DOHH2 (cell line): ENCODE results near the gene CMIP.

Experiments
- H3F3A ChIP-seq: fragments of 200-600 bp; sonication (generic), shearing (Covaris generic); 2 replicates; pipeline ENCODE4 v1.6.0; 2016; ENCODE audit warnings: antibody characterized with exemption, mild to moderate bottlenecking; ENCODE audit not compliant: control insufficient read depth, insufficient read depth
- H3K27ac ChIP-seq: fragments of 200-600 bp; sonication (generic); 2 replicates; pipeline ENCODE4 v1.5.1; 2014; ENCODE audit warnings: low read depth, mild to moderate bottlenecking, low read length, moderate library complexity
- H3K27me3 ChIP-seq: fragments of 200-600 bp; sonication (generic); 2 replicates; pipeline ENCODE4 v1.6.1; 2014; ENCODE audit warnings: mild to moderate bottlenecking, low read length, mixed read lengths; ENCODE audit not compliant: control insufficient read depth
- H3K36me3 ChIP-seq: fragments of 200-600 bp; sonication (generic); 2 replicates; pipeline ENCODE4 v1.6.1; 2014; ENCODE audit warnings: mild to moderate bottlenecking, low read length, moderate library complexity, mixed read lengths; ENCODE audit not compliant: control insufficient read depth
- H3K4me1 ChIP-seq: fragments of 200-600 bp; sonication (generic); 2 replicates; pipeline ENCODE4 v1.6.1; 2014; ENCODE audit warnings: mild to moderate bottlenecking, low read length, mixed read lengths; ENCODE audit not compliant: control insufficient read depth
- H3K4me2 ChIP-seq: fragments of 200-600 bp; sonication (generic); 2 replicates; pipeline ENCODE4 v1.6.0; 2014; ENCODE audit warnings: mild to moderate bottlenecking, low read length, moderate library complexity
- H3K4me3 ChIP-seq: fragments of 200-600 bp; sonication (generic); 2 replicates; pipeline ENCODE4 v1.5.1; 2014; ENCODE audit warnings: mild to moderate bottlenecking, low read length, mixed read lengths
- H3K79me2 ChIP-seq: fragments of 200-600 bp; sonication (generic); 2 replicates; pipeline ENCODE4 v1.6.1; 2014; ENCODE audit warnings: mild to moderate bottlenecking, low read length, mixed read lengths; ENCODE audit not compliant: control insufficient read depth
- H3K9me2 ChIP-seq: fragments of 200-600 bp; sonication (generic); replicated peaks from 2 replicates; pipeline ENCODE4 v1.6.1; 2014; ENCODE audit warnings: mild to moderate bottlenecking, low read length, mixed read lengths; ENCODE audit not compliant: control insufficient read depth
- H3K9me3 ChIP-seq: fragments of 200-600 bp; sonication (generic); 2 replicates; pipeline ENCODE4 v1.6.1; 2014; ENCODE audit warnings: antibody characterized with exemption, low read length, mixed read lengths; ENCODE audit not compliant: control insufficient read depth, insufficient read depth
- H4K20me1 ChIP-seq: fragments of 200-600 bp; sonication (generic); 2 replicates; pipeline ENCODE4 v1.6.0; 2014; ENCODE audit warnings: low read depth, mild to moderate bottlenecking, antibody characterized with exemption, low read length, moderate library complexity; ENCODE audit not compliant: control insufficient read depth, insufficient read depth
- EZH2phosphoT487 ChIP-seq: fragments of 200-600 bp; sonication (generic); IDR thresholded peaks from 2 replicates; pipeline ENCODE4 v1.6.1; 2017; ENCODE audit warnings: borderline replicate concordance, mild to moderate bottlenecking, antibody characterized with exemption, low read length, moderate library complexity, mixed read lengths
- TF ChIP-seq, protein P1 (sequence below): fragments of 200-600 bp; sonication (generic); IDR thresholded peaks from one replicate; pipeline ENCODE4 v1.5.1; 2014; ENCODE audit warnings: antibody characterized with exemption, mild to moderate bottlenecking, low read depth, low read length; ENCODE audit not compliant: poor library complexity, severe bottlenecking

The CMIP gene

DNA sequence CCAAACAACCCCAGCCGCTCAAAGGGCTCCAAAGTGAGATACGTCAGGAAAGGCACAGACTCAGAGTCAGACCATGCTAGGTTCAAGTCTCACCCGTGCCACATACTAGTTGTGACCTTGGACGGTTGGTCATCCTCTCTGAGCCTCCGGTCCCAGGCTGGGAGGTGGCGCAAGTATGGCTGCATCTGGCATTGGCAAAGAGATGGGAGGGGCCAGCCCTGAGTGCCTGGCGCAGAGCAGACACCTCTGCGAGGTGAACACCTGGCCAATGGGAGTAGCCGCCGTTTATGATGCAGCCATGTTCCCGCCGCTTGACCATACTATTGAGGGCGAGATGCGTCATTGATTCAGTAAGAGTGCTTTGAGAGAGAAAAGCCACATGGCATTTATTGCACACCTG lies 236.7 kb downstream of the CMIP start:
- Histone ChIP-seq H3K4me3 (no peak overlapping the region), H3K27ac (no peak overlapping the region), H3K9me3 (no peaks in the 10 kb centered on the region), H3K4me2 (no peak overlapping the region), H3K27me3 (no peaks in the 10 kb centered on the region), H3K9me2 (no peaks in the 10 kb centered on the region), H3K4me1 (no peaks in the 10 kb centered on the region), H3K79me2 (no peaks in the 10 kb centered on the region), H3K36me3 (no peaks in the 10 kb centered on the region), H3F3A (no peaks in the 10 kb centered on the region), H4K20me1 (0 out of 2 replicates have a peak, but pooled peaks cover 2% of the 10 kb centered on the region)
- TF ChIP-seq, protein P1, sequence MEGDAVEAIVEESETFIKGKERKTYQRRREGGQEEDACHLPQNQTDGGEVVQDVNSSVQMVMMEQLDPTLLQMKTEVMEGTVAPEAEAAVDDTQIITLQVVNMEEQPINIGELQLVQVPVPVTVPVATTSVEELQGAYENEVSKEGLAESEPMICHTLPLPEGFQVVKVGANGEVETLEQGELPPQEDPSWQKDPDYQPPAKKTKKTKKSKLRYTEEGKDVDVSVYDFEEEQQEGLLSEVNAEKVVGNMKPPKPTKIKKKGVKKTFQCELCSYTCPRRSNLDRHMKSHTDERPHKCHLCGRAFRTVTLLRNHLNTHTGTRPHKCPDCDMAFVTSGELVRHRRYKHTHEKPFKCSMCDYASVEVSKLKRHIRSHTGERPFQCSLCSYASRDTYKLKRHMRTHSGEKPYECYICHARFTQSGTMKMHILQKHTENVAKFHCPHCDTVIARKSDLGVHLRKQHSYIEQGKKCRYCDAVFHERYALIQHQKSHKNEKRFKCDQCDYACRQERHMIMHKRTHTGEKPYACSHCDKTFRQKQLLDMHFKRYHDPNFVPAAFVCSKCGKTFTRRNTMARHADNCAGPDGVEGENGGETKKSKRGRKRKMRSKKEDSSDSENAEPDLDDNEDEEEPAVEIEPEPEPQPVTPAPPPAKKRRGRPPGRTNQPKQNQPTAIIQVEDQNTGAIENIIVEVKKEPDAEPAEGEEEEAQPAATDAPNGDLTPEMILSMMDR = no peak
- TF ChIP-seq EZH2phosphoT487 = no peak

GRCh38 chr16:81684242-81684837 lies 239.7 kb downstream of the CMIP start:
- Histone ChIP-seq H3K4me3 (no peak overlapping the region), H3K9me3 (no peaks in the 10 kb centered on the region), H3K36me3 (no peaks in the 10 kb centered on the region), H3K27me3 (no peaks in the 10 kb centered on the region), H3K9me2 (no peaks in the 10 kb centered on the region), H3K4me1 (no peaks in the 10 kb centered on the region), H3K4me2 (no peak overlapping the region), H3K79me2 (no peaks in the 10 kb centered on the region), H3F3A (no peaks in the 10 kb centered on the region), H3K27ac (no peak overlapping the region), H4K20me1 (0 out of 2 replicates have a peak, but pooled peaks cover 2% of the 10 kb centered on the region)
- no peak for TF ChIP-seq EZH2phosphoT487
- TF ChIP-seq, protein P1 = no peak

GRCh38 chr16:81684901-81685300 lies 240.3 kb downstream of the CMIP start:
- H3K36me3 ChIP-seq = no peaks in the 10 kb centered on the region
- 0 out of 2 replicates have a peak, but pooled peaks cover 2% of the 10 kb centered on the region for H4K20me1 ChIP-seq
- no peaks in the 10 kb centered on the region for H3K27me3 ChIP-seq
- H3K9me2 ChIP-seq = no peaks in the 10 kb centered on the region
- no peaks in the 10 kb centered on the region for H3K9me3 ChIP-seq
- TF ChIP-seq, protein P1 = no peak
- no peak for TF ChIP-seq EZH2phosphoT487
- H3K27ac ChIP-seq = no peak overlapping the region
- H3K4me1 ChIP-seq = no peaks in the 10 kb centered on the region
- H3K79me2 ChIP-seq = no peaks in the 10 kb centered on the region
- no peak overlapping the region for H3K4me2 ChIP-seq
- H3K4me3 ChIP-seq = no peak overlapping the region
- no peaks in the 10 kb centered on the region for H3F3A ChIP-seq
